Islet precursor cell (in vitro differentiated cells): ENCODE data around the gene RNASET2.

Experiments
- DNase-seq: peaks from one replicate; pipeline ENCODE4 v3.0.0-alpha.2; 2018

Gene RNASET2, protein sequence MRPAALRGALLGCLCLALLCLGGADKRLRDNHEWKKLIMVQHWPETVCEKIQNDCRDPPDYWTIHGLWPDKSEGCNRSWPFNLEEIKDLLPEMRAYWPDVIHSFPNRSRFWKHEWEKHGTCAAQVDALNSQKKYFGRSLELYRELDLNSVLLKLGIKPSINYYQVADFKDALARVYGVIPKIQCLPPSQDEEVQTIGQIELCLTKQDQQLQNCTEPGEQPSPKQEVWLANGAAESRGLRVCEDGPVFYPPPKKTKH

DNA sequence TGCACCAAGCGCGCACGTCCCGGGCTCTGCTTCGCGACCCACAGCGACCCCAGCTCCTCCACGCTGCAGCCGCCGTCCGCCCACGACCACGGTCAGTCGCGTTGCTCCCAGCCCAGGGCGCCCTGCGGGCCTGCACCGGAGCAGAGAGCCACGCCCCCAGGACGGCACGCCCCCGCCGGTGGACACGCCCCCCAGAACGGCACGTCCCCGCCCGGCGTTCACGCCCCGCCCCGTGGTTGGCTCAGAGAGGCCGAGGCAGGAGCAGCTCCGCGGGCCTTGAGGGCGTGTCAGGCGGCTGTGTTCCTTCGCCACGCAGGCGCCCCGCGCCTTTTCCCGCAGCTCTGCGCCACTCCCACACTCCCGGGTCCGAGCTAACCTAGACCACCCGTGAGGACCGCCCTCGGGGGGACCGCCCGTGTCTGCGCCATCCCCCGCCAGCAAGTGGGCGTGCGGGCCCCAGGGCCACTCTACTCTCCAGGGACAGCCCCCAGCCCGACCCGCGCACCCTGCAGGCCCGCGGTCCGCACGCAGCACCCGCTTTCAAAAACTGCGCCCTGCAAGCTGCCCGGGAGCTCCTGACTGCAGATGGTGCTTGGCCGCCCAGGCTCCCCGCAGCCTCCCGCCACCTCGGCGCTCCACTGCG is at the start of gene RNASET2:
Gene RNASET2, minus strand, starts transcription at position 107 of the 643 bp plus-strand sequence. CDS start 368 bp downstream, outside the sequence.
- peak; percentile 98 for DNase-seq

DNA sequence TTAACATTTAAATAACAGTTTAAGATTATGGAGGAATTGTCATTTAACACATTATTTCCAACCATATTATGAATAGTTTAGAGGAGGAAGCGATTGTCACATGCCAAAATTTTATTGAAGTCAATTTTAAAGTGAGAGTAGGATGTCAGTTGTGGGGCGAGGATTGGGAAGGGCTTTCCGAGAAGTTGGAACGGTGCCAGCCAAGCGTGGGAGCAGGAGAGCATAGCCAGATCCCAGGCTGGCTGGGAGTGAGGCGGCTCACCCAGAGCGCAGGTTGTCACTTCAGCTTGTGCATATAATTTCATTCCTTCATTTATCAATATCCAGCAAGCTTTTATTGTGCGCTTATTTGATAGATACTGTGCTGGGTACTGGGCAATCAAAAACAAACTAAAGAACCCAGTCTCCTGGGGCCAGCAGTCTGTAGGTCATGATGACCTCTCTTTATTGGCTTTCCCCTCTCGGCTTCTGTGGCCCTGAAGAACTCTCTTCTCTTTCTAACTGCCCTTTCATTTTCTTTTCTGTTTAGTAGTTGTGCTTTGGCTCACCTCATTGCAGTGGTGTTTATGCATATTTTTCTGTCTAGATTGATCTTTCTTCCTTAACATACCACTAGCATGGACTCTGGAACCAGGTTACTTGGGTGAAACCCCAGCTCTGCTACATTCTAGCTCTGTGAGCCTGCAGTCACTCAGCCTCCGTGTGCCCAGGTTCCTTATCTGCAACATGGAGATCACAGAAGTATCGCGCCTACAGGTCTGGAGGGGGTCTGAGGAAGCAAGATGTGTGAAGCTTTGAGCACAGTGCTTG is 49.2 kb upstream of the RNASET2 start:
- DNase-seq: no peak

DNA sequence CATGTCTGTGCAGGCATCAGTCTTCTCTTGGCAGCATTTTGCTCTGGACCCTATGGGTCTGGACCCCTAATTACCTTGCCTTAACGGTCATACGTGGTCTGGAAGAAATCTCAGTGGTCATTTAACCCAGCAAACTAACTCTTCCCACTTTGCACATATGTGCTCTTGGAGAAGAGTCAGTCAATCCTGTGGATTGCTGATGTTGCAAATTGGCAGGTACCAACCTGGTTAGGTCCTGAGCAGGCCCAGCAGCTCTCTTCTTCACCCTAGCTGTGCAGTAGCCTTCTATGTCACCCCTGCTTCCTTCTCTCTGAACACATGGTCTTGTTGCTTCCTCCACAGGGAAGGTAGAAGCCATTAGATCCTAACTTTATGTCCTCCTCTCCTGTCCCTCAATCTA is 44.4 kb upstream of the RNASET2 start:
- DNase-seq: no peak

DNA sequence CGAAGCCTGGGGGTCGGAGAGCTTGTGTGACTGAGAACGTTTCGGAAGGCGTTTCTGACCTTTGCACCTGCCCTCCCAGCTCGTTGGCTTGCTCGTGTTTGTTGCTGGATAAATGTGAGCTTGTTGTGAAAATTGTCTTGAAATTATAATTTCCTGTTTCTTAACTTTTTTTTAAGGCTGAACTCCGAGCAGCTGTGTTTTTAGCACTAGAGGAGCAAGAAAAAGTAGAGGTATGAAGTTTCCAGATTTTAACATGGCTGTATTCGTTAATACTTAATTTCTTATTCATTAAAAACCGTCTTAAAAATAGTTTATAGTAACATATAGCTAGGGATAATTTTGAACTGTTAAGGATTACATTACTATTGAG is 43.5 kb upstream of the RNASET2 start:
- DNase-seq: no peak

DNA sequence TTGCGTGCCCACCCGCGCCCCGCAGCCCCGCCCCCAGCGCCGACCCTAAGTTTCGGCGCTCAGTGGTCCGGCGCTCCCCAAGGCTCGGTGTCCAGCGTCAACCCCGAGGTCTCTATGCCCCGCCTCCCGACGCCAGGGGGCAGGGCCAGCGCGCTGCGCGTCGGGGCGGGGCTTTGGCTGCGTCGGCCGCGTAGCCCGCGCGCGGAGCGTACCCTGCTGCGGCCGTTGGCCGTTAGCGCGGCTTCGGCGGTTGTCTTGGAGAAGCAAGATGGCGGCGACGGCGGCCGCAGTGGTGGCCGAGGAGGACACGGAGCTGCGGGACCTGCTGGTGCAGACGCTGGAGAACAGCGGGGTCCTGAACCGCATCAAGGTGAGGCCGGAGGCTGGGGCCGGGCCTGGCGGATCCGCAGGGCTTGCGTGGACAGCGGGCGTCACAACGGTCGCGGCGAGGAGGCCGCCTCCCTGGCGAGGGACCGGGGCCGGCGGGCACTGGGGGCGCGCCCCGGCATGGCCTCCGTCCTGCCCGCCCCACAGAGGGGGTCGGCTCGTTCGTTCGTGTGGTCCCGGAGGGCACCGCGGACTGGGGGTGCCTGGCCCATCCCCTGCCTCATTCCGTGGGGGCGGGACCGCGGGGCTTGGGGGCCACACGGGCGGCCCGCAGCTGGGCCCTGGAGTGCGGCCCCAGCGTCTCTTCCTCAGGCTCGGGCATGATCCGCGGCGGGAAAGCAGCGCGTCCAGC is 43.0 kb upstream of the RNASET2 start, which contains the start of gene CEP43:
Gene CEP43, plus strand, starts transcription at position 253 of the 739 bp plus-strand sequence. Its CDS starts 16 bp downstream, at position 269.
- DNase-seq: peak; percentile 98

DNA sequence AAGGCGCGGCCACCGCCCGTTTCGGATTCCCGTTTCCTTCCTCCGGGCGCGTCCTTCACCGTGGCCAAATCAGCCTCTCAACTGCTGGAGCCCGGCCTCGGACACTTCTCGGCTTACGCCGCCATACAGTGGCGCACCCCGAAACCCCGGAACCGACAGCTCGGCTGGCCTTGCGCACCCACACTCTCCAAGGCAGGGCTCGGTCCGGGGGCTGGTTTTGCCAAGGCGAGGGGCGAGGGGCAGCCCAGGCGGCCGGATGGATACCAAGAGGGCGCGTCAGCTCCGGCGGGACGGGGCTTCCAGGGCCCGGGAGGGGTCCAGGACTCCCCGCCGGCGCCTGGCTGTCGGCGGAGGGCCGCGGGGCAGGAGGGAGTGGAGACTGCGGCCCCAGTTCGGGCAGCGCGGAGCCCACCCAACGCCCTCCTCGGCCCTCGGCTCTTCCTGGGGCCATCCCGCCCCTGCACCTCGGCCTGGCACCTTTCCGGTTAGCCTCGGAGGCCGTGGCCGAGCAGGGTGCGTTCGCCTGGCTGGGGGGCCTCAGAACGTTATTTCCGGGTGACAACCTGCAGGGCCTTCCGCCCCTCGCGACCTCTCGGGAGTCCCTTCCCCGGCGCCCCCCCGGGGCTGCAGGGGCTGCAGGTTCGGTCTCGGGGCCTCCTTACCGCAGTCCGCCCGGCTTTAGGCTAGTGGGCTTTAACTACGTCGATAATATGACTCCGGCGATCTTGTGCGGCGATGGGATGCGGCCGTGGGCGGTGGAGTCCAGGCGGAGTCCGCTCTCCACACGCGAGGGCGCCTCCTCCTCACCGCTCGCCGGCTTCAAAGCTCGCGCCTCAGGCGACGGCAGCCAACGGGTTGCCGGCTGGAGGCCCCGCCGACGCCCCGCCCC is 42.1 kb upstream of the RNASET2 start:
- DNase-seq: peak; percentile 62

DNA sequence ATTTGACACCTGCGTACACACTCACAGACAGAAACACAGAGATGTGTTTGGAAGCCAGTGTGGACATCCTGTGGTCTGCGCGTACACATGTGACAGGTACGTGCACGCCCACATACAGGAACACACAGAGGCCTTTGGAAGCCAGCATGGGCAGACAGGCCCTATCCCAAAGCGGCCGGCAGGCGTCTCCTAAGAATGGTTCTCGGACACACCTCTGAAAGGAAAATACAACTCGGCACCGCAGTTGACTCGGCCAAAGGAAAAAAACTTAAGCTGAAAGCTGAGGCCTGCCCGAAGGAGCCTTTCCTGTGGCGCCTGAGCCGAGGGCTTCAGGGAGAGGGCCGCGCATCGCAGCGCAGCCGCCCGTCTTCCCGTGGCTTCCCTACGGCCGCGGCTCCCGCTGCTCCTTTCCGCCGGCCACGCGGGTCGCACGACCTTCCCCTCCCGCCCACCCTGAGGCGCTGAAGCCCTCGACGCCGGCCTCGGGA is 41.5 kb upstream of the RNASET2 start:
- DNase-seq: peak; percentile 89

DNA sequence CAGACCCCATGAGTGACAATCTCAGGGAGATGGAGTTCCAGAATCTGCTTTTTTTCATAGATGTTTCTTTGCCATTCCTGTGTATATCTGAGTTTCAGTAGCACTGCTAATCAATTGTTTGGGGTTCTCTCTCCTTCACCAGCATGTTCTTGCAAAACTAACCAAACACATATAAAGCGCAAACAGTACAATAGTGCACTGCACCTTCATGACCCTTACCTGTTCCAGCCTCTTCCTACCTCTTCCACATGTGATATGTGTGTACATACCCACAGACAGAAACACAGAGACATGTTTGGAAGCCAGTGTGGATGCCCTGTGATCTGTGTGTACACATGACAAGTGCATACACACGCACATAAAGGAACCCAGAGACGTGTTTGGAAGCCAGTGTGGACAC is 41.0 kb upstream of the RNASET2 start:
- no peak for DNase-seq

DNA sequence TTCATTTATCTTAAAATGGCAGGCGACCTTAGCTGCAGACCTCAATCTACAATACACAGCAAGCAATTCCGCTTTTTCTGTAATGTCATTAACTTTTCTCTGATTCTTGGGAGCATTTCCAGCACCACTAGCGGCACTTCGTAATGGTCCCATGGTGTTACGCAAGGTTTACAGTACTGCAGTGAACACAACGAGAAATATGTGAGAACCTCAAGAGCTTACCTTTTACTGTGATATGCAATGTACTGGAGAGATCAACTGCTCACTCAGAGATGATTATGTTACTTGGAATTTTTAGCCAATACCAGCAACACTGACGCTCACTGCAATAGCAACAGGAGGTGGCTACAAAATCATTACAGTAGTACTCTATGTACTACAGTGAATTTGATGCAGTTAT is 40.1 kb upstream of the RNASET2 start:
- DNase-seq: no peak

DNA sequence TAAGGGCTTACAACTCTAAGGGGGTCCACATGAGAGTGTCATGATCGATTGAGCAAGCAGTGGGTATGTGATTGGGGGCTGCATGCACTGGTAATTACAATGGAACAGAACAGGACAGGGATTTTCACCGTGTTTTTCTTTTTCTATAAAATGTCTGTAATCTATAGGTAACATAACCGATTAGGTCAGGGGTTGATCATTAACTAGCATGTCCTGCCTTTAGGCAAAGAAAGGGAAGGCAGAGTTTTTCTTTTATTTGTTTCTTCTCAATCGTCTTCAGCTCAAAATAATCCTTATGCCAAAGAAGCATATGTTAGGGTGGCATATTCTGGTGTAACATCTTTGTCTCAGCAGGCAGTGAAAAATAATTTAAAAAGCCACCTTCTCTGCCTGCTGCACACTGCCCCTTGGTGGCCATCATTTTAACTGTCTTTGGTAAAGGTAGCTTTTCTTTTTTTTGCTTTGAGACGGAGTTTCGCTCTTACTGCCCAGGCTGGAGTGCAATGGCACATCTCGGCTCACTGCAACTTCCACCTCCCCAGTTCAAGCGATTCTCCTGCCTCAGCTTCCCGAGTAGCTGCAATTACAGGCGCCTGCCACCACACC is 33.2 kb upstream of the RNASET2 start:
- no peak for DNase-seq

DNA sequence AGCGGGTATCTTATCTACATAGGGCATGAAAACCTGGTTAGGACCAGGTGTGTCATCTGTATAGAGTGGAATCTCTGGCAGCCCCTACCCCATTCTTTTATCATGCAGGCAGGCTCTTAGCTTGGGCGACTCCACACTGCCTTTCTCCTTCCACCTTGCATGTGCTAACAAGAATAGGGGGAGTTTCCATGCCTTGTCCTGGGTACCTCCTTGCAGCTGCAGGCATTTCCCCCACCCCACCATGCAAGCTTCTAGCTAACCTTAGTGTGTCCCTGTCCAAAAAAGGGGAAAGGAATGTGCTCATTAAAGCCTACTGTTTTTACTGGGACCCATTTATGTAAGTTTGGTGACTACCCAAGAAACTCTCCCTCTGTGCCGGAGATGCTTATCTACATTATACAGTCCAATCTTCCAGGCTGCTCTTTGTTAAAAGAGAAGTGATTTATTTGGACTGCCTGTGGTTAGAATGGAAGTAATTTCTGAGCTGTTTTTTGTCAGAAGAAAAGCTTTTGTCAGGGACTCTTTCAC is 32.4 kb upstream of the RNASET2 start:
- DNase-seq: peak; percentile 80

DNA sequence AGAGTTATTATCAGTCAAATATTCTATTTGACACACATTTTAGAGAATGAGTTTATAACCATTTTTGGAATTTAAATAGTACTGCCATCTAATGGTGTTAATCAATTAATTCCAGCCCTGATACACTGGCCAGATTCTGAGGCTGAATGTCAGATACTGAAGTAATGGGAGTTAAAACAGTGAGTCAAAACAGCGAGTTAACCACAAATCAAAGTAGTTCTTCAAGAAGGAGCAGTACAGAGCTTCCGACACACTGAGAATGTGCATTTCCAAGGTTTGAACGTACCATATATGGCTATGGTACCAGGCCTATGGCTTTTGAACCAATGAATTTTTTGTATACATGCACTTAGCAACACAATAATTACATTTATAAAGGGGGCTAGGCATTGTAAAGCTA is 31.6 kb upstream of the RNASET2 start:
- DNase-seq: no peak

DNA sequence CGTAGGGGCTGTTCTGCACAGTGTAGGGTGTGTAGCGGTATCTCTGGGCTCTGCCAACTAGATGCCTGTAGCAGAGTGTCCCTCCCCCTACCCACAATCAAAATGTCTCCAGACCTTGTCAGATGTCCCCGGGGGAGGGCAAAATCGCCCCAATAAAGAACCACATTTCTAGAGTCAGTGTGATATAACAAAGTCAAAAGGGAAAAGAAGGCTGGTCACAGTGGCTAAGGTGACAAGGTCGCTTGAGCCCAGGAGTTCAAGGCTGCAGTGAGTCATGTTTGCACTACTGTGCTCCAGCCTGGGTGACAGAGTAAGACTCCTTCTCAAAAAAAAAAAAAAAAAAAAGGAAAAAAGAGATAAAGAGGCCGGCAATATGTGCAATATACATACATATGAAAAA is 31.1 kb upstream of the RNASET2 start:
- DNase-seq: no peak

DNA sequence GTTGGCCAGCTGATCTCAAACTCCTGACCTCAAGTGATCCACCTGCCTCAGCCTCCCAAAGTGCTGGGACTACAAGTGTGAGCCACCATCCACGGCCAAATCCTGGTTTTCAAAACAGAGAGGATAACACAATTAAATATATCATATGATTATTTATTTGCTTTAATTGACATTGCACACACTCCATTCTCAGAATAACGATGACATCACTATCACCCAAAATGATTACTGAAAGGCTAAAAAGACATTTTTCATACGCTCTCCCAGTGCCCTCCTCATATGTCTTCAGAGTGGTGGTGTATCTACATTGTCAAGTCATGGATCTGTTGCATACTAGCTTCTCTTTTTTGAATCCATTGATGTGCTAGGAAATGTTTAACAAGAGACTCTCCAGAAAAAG is 24.4 kb upstream of the RNASET2 start:
- DNase-seq: no peak

DNA sequence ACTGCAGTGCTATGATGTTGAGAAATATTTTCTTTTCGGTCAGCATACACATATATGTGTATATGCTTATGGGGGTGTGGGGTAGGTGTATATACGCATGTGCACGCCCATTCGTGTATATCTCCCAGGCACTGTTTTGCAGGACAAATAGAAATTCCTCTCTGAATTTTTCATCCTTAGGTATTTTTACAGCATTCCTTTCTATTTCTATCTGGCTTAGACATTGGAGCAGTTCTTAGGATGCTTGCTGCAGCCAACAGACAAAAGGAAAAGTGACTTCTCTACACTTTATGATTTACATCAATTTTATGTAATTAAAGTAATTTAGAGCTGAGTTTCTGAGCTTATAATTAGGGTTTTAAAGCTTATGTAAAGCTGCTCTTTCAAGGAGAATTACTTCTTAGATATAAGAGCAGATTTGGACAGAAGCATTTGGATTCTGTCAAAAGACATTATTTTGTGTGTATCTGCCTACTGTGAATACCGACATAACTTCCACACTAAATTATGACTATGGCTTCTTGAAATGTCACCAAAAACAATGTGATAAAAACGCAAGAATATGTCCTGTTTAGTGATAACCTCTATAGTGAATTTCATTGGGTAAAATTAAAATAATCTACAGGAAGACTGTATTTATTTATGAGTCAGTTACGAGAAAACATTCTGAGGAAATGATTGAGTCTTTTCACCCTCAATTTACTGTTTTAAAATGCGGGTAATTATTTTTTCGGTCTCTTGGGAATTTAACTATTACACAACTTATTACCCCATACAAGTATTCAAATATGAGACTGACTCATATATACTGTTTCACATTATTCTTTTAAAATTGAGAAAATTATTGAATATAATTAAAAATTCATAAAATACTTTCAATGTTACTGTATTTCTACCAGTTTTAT is 21.5 kb upstream of the RNASET2 start:
- no peak for DNase-seq

DNA sequence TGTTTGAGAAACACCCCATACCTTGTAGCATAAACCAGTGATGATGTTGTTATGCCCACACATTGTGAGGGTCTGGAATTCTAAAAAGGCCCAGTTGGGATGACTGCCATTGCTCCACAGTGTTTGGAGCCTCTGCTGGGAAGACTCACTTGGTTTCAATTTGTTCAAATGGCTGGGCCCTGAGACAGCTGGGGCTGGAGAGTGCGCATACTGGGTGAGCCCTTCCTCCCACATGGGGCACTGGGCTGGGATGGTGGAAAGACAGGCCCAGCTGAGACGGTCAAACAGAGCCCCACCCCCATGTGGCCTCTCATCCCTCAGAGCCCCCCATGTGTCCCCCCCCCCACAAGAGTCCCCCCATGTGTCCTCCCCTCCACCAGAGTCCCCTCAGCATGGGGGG is 20.3 kb upstream of the RNASET2 start:
- DNase-seq: no peak

DNA sequence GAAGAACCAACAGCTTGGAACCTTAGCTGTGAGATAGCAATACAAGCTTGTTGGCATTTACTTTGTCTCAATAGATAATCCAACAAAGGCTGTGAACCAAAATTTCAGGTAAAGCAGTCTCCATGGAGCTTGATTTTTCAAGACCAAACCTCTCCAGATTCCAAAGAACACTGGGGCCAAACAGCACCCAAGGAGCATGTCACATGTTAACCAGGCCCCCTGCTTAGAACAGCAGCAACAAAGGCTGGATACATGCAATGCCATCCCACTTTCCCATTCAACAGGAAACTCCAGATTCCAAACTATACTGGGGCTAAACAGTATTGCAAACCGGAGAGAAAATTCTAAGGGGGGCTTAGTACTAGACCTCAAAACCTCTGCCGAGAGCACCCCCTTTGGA is 15.8 kb upstream of the RNASET2 start:
- no peak for DNase-seq

DNA sequence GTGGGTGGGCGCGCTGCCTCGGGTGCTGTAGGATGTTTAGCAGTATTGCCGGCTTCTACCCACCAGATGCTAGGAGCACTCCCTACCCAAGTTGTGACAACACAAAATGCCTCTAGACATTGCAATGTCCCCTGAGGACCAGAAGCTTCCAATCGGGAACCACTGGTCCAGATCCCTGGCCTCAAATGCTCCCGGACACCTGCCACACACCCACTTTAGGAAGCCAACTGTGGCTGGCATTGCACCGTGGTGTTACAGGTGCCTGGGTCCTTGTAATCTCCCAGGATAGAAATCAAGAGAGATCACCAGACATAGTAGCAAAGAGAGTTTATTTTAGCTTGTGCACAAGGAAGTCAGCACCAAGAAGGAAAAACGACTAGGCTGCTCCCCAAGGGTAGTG is 14.9 kb upstream of the RNASET2 start:
- DNase-seq: no peak

DNA sequence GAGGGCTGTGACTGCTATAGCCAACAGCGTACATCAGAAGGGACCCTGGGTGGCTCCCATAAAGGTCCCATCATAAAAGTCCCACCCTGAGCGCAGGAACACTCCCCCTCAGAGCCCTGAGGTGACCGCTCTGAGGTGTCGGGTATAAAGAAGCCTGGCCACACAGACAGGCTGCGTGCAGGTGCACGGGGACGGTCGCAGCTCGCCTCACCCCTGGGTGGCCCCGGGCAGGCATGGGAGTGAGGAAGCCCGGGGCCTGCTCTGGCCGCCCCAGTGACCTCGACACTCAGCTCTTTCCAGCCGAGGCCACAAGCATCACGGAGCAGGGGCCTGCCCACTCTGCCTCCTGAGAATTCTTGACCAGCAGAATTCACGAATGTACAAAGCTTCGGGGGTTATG is 14.4 kb upstream of the RNASET2 start:
- no peak for DNase-seq

DNA sequence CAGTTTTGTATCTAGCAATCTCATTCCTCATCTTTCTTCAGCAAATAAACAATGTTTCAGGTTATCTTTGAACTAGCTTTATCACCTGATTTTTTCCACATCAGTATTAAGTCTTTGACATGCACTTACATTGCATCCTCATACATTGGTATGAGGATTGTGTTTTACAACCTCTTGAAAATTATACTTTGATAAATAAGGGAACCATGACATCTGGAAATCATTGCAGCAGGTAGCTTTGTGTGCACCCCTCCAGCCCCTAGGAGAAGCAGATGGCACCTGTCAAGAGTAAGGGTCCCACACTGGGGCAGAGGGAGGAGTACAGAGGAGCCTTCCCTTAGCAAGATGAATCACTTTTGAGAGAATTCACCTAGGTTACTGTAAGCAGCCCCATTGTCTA is 13.7 kb upstream of the RNASET2 start:
- no peak for DNase-seq
